Mesenchymal stem cell (in vitro differentiated cells and primary cell): ENCODE measurements around the gene PPP1R9A.
"Not testable (repeated sequence)": the region's sequence is repeated elsewhere in the genome, so short reads cannot be mapped to it uniquely, and the experiment has no call there.

ENCODE experiments used
- DNase-seq: peaks from one replicate; pipeline ENCODE4 v3.0.0-alpha.2; 2013
- H2AFZ ChIP-seq: one replicate; pipeline ENCODE4 v1.6.1; 2013; ENCODE audit warnings: low read depth, mild to moderate bottlenecking, control low read depth, inconsistent platforms, low read length, moderate library complexity
- H2AK5ac ChIP-seq: 2 replicates; pipeline ENCODE4 v1.6.1; 2013; ENCODE audit warnings: low read length, moderate library complexity, mild to moderate bottlenecking, inconsistent platforms; ENCODE audit not compliant: severe bottlenecking
- H2BK120ac ChIP-seq: one replicate; pipeline ENCODE4 v1.6.1; 2013; ENCODE audit warnings: low read depth, mild to moderate bottlenecking, inconsistent platforms, low read length, moderate library complexity
- H2BK12ac ChIP-seq, 2 experiments: one replicate each; pipeline ENCODE4 v1.6.1; 2013; ENCODE audit warnings: inconsistent platforms in 2 of 2, low read length in 2 of 2, mild to moderate bottlenecking in 2 of 2, moderate library complexity in 2 of 2, control low read depth in 1 of 2
- H2BK15ac ChIP-seq: one replicate; pipeline ENCODE4 v1.6.1; 2013; ENCODE audit warnings: mild to moderate bottlenecking, low read depth, inconsistent platforms; ENCODE audit not compliant: poor library complexity, severe bottlenecking
- H2BK5ac ChIP-seq: 2 replicates; pipeline ENCODE4 v1.6.1; 2013; ENCODE audit warnings: low read depth, mild to moderate bottlenecking, low read length, control low read depth, inconsistent platforms; ENCODE audit not compliant: poor library complexity, severe bottlenecking
- H3K14ac ChIP-seq, 2 experiments: one replicate each; pipeline ENCODE4 v1.6.1; 2013; ENCODE audit warnings: inconsistent platforms in 2 of 2, low read length in 2 of 2, control low read depth in 1 of 2, mild to moderate bottlenecking in 1 of 2, moderate library complexity in 1 of 2
- H3K18ac ChIP-seq, 2 experiments: one replicate each; pipeline ENCODE4 v1.6.1; 2013; ENCODE audit warnings: inconsistent platforms in 2 of 2, low read length in 2 of 2, control low read depth in 1 of 2, low read depth in 1 of 2, mild to moderate bottlenecking in 1 of 2
- H3K23ac ChIP-seq, 2 experiments: one replicate each; pipeline ENCODE4 v1.6.1; 2013; ENCODE audit warnings: inconsistent platforms in 2 of 2, low read length in 2 of 2, mild to moderate bottlenecking in 2 of 2, moderate library complexity in 2 of 2, control low read depth in 1 of 2
- H3K27ac ChIP-seq: 2 replicates; pipeline ENCODE4 v1.5.1; 2013; ENCODE audit warnings: mild to moderate bottlenecking, moderate library complexity, low read length, control low read depth, inconsistent platforms; ENCODE audit not compliant: poor library complexity, severe bottlenecking
- H3K27me3 ChIP-seq, 2 experiments: 2 replicates each; pipeline versions ENCODE4 v1.6.1 to v1.7.0; 2013; ENCODE audit warnings: low read length in 2 of 2, mild to moderate bottlenecking in 2 of 2, moderate library complexity in 2 of 2, control low read depth in 1 of 2, inconsistent platforms in 1 of 2; ENCODE audit not compliant: control insufficient read depth in 1 of 2, insufficient read depth in 1 of 2
- H3K36me3 ChIP-seq, 2 experiments: 2 replicates each; pipeline versions ENCODE4 v1.6.1 to v1.7.0; 2013; ENCODE audit warnings: low read length in 2 of 2, control low read depth in 1 of 2, inconsistent platforms in 1 of 2, low read depth in 1 of 2, mild to moderate bottlenecking in 1 of 2; ENCODE audit not compliant: insufficient read depth in 2 of 2, control insufficient read depth in 1 of 2
- H3K4ac ChIP-seq, 2 experiments: one replicate each; pipeline ENCODE4 v1.6.1; 2013; ENCODE audit warnings: inconsistent platforms in 2 of 2, low read length in 2 of 2, mild to moderate bottlenecking in 2 of 2, moderate library complexity in 2 of 2, control low read depth in 1 of 2, low read depth in 1 of 2
- H3K4me1 ChIP-seq: 2 replicates; pipeline ENCODE4 v1.6.1; 2013; ENCODE audit warnings: low read depth, low read length, control low read depth; ENCODE audit not compliant: control insufficient read depth, insufficient read depth
- H3K4me2 ChIP-seq: 2 replicates; pipeline ENCODE4 v1.6.1; 2013; ENCODE audit warnings: low read length, mild to moderate bottlenecking, inconsistent platforms; ENCODE audit not compliant: poor library complexity, severe bottlenecking
- H3K4me3 ChIP-seq, 2 experiments: 2 replicates each; pipeline versions ENCODE4 v1.5.1 to v1.7.0; 2013; ENCODE audit warnings: low read length in 2 of 2, mild to moderate bottlenecking in 2 of 2, control low read depth in 1 of 2, low read depth in 1 of 2; ENCODE audit not compliant: insufficient read depth in 1 of 2
- H3K79me1 ChIP-seq: replicated peaks from 2 replicates; pipeline ENCODE4 v1.6.1; 2013; ENCODE audit warnings: mild to moderate bottlenecking, control low read depth, low read length, inconsistent platforms; ENCODE audit not compliant: poor library complexity, severe bottlenecking
- H3K9ac ChIP-seq: 2 replicates; pipeline ENCODE4 v1.7.0; 2013; ENCODE audit warnings: mild to moderate bottlenecking, low read length, moderate library complexity
- H3K9me3 ChIP-seq: 2 replicates; pipeline ENCODE4 v1.7.0; 2013; ENCODE audit warnings: mild to moderate bottlenecking, low read length; ENCODE audit not compliant: control insufficient read depth
- H4K8ac ChIP-seq: one replicate; pipeline ENCODE4 v1.6.1; 2013; ENCODE audit warnings: inconsistent platforms, mild to moderate bottlenecking, low read length, moderate library complexity
- H4K91ac ChIP-seq: one replicate; pipeline ENCODE4 v1.6.1; 2013; ENCODE audit warnings: mild to moderate bottlenecking, low read length, inconsistent platforms
- WGBS: methylation state at CpG from one replicate; pipeline ENCODE4 v1.1.7; 2013; ENCODE audit warnings: mixed read lengths; 5-methylcytosine and 5-hydroxymethylcytosine counted together

PPP1R9A gene

DNA sequence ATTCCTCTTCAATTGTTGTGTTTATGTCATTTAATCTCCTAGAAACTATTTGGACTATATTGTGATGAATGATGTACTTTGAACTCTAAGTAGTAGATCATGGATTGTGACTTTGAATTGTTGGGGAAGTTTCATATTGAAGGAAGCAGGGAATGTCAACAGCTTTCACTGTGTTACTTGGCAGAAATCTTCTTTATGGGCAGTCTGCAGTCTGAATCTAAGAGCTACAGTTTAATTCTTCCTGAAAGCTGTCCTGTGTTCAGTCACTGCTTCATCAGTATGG is 91.6 kb downstream of the PPP1R9A start:
- Histone ChIP-seq H4K91ac (no peak overlapping the region), H4K8ac (no peak overlapping the region), H3K4me1 (no peaks in the 10 kb centered on the region), H2BK12ac (no peak overlapping the region), H3K9me3 (no peaks in the 10 kb centered on the region), H3K4ac (no peak overlapping the region), H3K18ac (no peak overlapping the region), H3K27me3 (no peaks in the 10 kb centered on the region), H3K27ac (no peak overlapping the region), H3K4me2 (no peak overlapping the region), H2BK15ac (no peak overlapping the region), H3K14ac (no peak overlapping the region), H2BK5ac (no peak overlapping the region), H3K36me3 (no peaks in the 10 kb centered on the region), H3K9ac (no peak overlapping the region), H3K79me1 (peaks cover 6% of the 10 kb centered on the region), H2BK120ac (no peak overlapping the region), H2AK5ac (no peak overlapping the region), H3K4me3 (no peak overlapping the region), H3K23ac (no peak overlapping the region), H2AFZ (no peak overlapping the region)
- DNase-seq: no peak

DNA sequence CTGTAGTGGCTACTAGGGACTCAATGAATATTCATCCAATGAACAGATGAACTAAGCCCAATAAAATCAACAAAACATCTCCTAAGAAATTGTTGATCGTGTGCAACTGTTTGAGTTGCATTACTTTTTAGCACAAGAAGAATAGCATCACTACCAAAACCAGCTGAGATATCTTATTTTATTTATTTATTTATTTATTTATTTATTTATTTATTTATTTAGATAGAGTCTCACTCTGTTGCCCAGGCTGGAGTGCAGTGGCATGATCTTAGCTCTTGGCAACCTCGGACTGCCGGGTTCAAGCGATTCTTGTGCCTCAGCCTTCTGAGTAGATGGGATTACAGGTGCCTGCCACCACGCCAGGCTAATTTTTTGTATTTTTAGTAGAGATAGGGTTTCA is 92.2 kb downstream of the PPP1R9A start:
- not testable (repeated sequence) for H3K36me3 ChIP-seq, H3K79me1 ChIP-seq, H3K4ac ChIP-seq, H3K4me2 ChIP-seq, H3K18ac ChIP-seq, H2AK5ac ChIP-seq, H2BK12ac ChIP-seq, H3K4me1 ChIP-seq, H3K4me3 ChIP-seq, H3K14ac ChIP-seq, DNase-seq, H2BK15ac ChIP-seq, H2BK120ac ChIP-seq, H3K27ac ChIP-seq, H3K27me3 ChIP-seq, H2AFZ ChIP-seq, H2BK5ac ChIP-seq, H4K8ac ChIP-seq, H4K91ac ChIP-seq, H3K23ac ChIP-seq, H3K9ac ChIP-seq, H3K9me3 ChIP-seq
- WGBS: 93% methylated on average over 5 of the region's 5 CpGs

DNA sequence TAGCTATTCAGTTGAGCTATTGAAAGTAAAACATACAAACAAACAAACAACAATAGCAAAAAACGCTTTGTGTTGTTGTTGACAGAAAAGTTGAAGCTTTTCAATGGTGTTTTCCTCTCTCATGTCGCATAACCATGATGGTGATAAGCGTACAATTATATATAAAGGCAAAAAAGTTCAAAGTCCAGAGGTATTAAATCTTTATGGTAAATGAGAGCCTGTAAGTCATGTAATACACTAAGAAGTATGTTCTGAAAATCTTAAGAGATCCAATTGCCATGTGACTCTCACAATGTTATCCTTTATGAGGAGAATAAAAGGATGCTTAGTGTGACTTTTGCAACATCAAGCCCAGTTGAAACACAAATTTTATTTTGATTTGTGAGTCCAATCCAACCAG is 93.9 kb downstream of the PPP1R9A start:
- Histone ChIP-seq H3K9ac (no peak overlapping the region), H3K4me1 (no peaks in the 10 kb centered on the region), H3K9me3 (no peaks in the 10 kb centered on the region), H4K8ac (no peak overlapping the region), H3K18ac (no peak overlapping the region), H3K14ac (no peak overlapping the region), H2BK12ac (no peak overlapping the region), H3K79me1 (peaks cover 6% of the 10 kb centered on the region), H2BK15ac (no peak overlapping the region), H3K4me2 (no peak overlapping the region), H3K4me3 (no peak overlapping the region), H3K36me3 (no peaks in the 10 kb centered on the region), H2AFZ (no peak overlapping the region), H4K91ac (no peak overlapping the region), H2BK120ac (no peak overlapping the region), H2BK5ac (no peak overlapping the region), H3K27ac (no peak overlapping the region), H3K27me3 (no peaks in the 10 kb centered on the region), H3K23ac (no peak overlapping the region), H2AK5ac (no peak overlapping the region), H3K4ac (no peak overlapping the region)
- no peak for DNase-seq
- WGBS: 94% methylated on average over 2 of the region's 3 CpGs

DNA sequence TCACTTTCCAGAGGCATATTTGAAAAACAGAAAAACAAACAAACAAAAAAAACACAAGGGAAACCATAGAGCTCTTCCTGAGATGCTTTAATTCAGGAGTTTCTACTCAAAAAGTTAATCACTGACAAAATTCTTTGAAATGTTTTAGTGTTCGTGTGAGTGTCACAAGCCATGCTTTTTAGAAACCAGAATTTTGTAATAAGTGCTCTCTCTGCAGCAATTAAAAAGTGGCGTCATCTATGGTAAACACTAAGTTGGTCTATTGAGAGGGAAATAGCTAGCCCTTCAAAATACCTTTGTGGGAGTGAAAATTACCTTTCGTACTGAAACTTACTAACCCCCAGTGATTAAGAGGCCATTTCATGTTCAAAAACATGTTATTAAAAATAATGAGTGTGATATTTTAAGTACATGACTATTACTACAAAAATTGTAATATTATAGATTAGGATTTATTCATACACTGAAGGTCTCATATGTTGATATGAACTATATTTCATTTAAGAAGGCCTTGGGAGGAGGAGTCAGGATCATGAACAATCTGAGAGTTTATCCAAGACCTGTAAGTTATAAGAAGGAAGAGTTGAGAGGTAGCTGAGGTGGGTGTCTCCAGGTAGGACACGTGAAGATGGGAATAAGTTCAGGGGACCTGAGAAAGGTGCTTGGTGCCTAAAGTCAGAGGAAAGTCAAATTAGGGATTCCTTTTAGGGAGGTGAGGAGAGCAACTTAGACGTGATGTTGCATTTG is 94.6 kb downstream of the PPP1R9A start:
- no peaks in the 10 kb centered on the region for H3K9me3 ChIP-seq

More for the DNA sequence above, 94.6 kb downstream of the PPP1R9A start:
- no peak overlapping the region for H4K8ac ChIP-seq
- H3K27ac ChIP-seq: no peak overlapping the region
- H3K4me3 ChIP-seq: no peak overlapping the region
- H2BK15ac ChIP-seq: no peak overlapping the region
- no peak overlapping the region for H2BK120ac ChIP-seq
- H3K14ac ChIP-seq: no peak overlapping the region
- no peak overlapping the region for H2AFZ ChIP-seq
- H3K27me3 ChIP-seq: no peaks in the 10 kb centered on the region
- H4K91ac ChIP-seq: no peak overlapping the region
- no peak overlapping the region for H3K9ac ChIP-seq
- H3K23ac ChIP-seq: no peak overlapping the region
- H2BK12ac ChIP-seq: no peak overlapping the region
- no peaks in the 10 kb centered on the region for H3K36me3 ChIP-seq
- peaks cover 5% of the 10 kb centered on the region for H3K79me1 ChIP-seq
- H3K4me2 ChIP-seq: no peak overlapping the region
- no peak for DNase-seq
- H2AK5ac ChIP-seq: no peak overlapping the region
- H2BK5ac ChIP-seq: no peak overlapping the region
- H3K18ac ChIP-seq: no peak overlapping the region
- 84% methylated on average over 4 of the region's 5 CpGs for WGBS
- H3K4ac ChIP-seq: no peak overlapping the region
- H3K4me1 ChIP-seq: no peaks in the 10 kb centered on the region
